EL (cell line): ENCODE measurements around the gene ATP2B2.

Source experiments
- DNase-seq: peaks from one replicate; pipeline ENCODE4 v3.0.0-alpha.2; 2016

The ATP2B2 gene

GRCh38 chr3:10423171-10423882, 82.1 kb downstream of the ATP2B2 start:
- DNase-seq = no peak

GRCh38 chr3:10421996-10422395, 83.4 kb downstream of the ATP2B2 start:
- DNase-seq = no peak

- no peak for DNase-seq
Measured at GRCh38 chr3:10420745-10421475, 84.5 kb downstream of the ATP2B2 start.

GRCh38 chr3:10419637-10420232, 85.7 kb downstream of the ATP2B2 start:
- DNase-seq = peak; percentile 23

GRCh38 chr3:10417847-10418246, 87.5 kb downstream of the ATP2B2 start:
- DNase-seq = peak; percentile 36

GRCh38 chr3:10416730-10417300, 88.6 kb downstream of the ATP2B2 start:
- no peak for DNase-seq

GRCh38 chr3:10413041-10413440, 92.3 kb downstream of the ATP2B2 start:
- DNase-seq = no peak

GRCh38 chr3:10411598-10412332, 93.6 kb downstream of the ATP2B2 start:
- no peak for DNase-seq

GRCh38 chr3:10410383-10411002, 94.9 kb downstream of the ATP2B2 start:
- no peak for DNase-seq

GRCh38 chr3:10408680-10409079, 96.7 kb downstream of the ATP2B2 start:
- DNase-seq = peak; percentile 38

- DNase-seq = no peak
Measured at GRCh38 chr3:10407361-10407760, 98.0 kb downstream of the ATP2B2 start.

- no peak for DNase-seq
Measured at GRCh38 chr3:10406414-10406813, 99.0 kb downstream of the ATP2B2 start.

- no peak for DNase-seq
Measured at GRCh38 chr3:10405816-10406215, 99.6 kb downstream of the ATP2B2 start.

- no peak for DNase-seq
Measured at GRCh38 chr3:10404876-10405275, 100.5 kb downstream of the ATP2B2 start.

- no peak for DNase-seq
Measured at GRCh38 chr3:10404377-10404776, 101.0 kb downstream of the ATP2B2 start.

GRCh38 chr3:10401990-10402761, 103.2 kb downstream of the ATP2B2 start:
- no peak for DNase-seq

GRCh38 chr3:10400749-10401495, 104.5 kb downstream of the ATP2B2 start:
- no peak for DNase-seq

GRCh38 chr3:10400050-10400748, 105.2 kb downstream of the ATP2B2 start:
- no peak for DNase-seq

GRCh38 chr3:10399634-10400033, 105.8 kb downstream of the ATP2B2 start:
- DNase-seq = no peak

- DNase-seq = no peak
Measured at GRCh38 chr3:10398341-10398740, 107.0 kb downstream of the ATP2B2 start.
